ENCODE measurements around the gene SF3B1.
"Not testable (repeated sequence)": the region's sequence is repeated elsewhere in the genome, so short reads cannot be mapped to it uniquely, and the experiment has no call there.

SF3B1 gene

GRCh38 chr2:197432527-197432926 lies 2.3 kb downstream of the SF3B1 start:
- FAIRE-seq = not testable (repeated sequence)

GRCh38 chr2:197431858-197432257 lies 3.0 kb downstream of the SF3B1 start:
- no peak for FAIRE-seq

- no peak for FAIRE-seq
Observed at GRCh38 chr2:197427986-197428385, 6.8 kb downstream of the SF3B1 start.

- FAIRE-seq = no peak
Observed at GRCh38 chr2:197426723-197427603, 7.9 kb downstream of the SF3B1 start.

- FAIRE-seq = no peak
Observed at GRCh38 chr2:197425550-197425949, 9.3 kb downstream of the SF3B1 start.

- no peak for FAIRE-seq
Observed at GRCh38 chr2:197423307-197423706, 11.5 kb downstream of the SF3B1 start.

GRCh38 chr2:197419438-197419837 lies 15.4 kb downstream of the SF3B1 start:
- FAIRE-seq = no peak

- no peak for FAIRE-seq
Observed at GRCh38 chr2:197416268-197416667, 18.6 kb downstream of the SF3B1 start.

GRCh38 chr2:197414515-197414914 lies 20.3 kb downstream of the SF3B1 start:
- no peak for FAIRE-seq

- no peak for FAIRE-seq
Observed at GRCh38 chr2:197414039-197414438, 20.8 kb downstream of the SF3B1 start.

- peak; percentile 71 for FAIRE-seq
Observed at GRCh38 chr2:197405582-197405981, 29.2 kb downstream of the SF3B1 start.

GRCh38 chr2:197399887-197400540 lies 34.8 kb downstream of the SF3B1 start:
- no peak for FAIRE-seq

GRCh38 chr2:197398913-197399312 lies 35.9 kb downstream of the SF3B1 start:
- no peak for FAIRE-seq

- FAIRE-seq = no peak
Observed at GRCh38 chr2:197391220-197391717, 43.6 kb downstream of the SF3B1 start.

GRCh38 chr2:197388866-197389587 lies 45.8 kb downstream of the SF3B1 start:
- no peak for FAIRE-seq

- FAIRE-seq = no peak
Observed at GRCh38 chr2:197387179-197387578, 47.6 kb downstream of the SF3B1 start.

GRCh38 chr2:197386242-197386641 lies 48.6 kb downstream of the SF3B1 start:
- no peak for FAIRE-seq

- no peak for FAIRE-seq
Observed at GRCh38 chr2:197383825-197384224, 51.0 kb downstream of the SF3B1 start.

GRCh38 chr2:197381641-197382040 lies 53.2 kb downstream of the SF3B1 start:
- no peak for FAIRE-seq

GRCh38 chr2:197379918-197380309 lies 54.9 kb downstream of the SF3B1 start:
- FAIRE-seq = not testable (repeated sequence)

GRCh38 chr2:197379308-197379917 lies 55.4 kb downstream of the SF3B1 start:
- not testable (repeated sequence) for FAIRE-seq

- peak; percentile 96 for FAIRE-seq
Observed at GRCh38 chr2:197378494-197379307, 56.1 kb downstream of the SF3B1 start.
